ENCODE measurements around the gene COA8. TPM values are rescaled to one million over a fixed set of nuclear protein-coding genes. Genes with fewer than 3 reads are reported as not detected.

COA8 gene
- total RNA-seq, 4 donors from 2014 or later = 26.8 to 46.1 (median 37.6) TPM

DNA sequence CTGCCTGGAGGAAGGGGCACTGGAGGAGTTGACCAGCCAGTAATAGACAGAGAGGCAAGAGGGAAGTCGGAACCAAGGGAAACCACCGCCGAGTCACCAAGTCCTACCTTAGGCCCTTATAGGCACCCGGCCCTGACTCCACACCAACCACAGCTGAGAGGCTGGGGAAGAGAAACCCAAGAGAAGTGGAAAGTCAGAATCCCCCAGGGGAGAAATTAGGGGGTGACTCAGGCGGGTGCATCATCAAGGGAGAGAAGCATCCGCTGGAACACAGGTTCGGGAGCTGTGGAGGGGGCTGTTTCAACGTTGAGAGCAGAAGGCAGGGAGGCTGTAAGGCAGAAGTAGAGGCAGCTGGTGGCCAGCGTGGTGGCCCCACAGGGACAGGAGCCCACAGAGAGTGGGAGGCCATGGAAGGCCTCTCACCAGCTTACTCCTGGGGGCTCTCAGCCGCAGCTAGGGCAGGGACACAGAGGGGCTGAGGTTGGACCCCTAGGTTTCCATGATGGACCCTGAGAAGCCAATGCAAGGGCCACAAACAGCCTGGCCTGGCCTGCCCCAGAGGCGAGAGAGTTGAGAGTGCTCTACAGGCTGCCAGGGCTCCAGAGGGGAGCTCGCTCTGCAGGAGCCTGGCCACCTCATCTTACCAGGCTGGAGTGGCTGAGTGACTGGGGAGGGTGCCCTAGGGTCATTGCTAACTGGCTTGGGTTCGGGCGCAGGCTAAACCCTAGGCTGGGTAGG, 35.2 kb upstream of the COA8 start:
- no peak for DNase-seq (ENCODE audit: extremely low spot score)
- Histone ChIP-seq H3K27me3 (no peaks in the 10 kb centered on the region), H3K27ac (replicated peaks in 1 of 4) (peak overlapping the region; percentile 88 to 97 (median 94)), H3K4me3 (peak overlapping the region in 1 of 4 donors; percentile 99), H3K9me3 (no peaks in the 10 kb centered on the region), H3K36me3 (peaks cover 0 to 26% (median 9%) of the 10 kb centered on the region in 4 donors), H3K4me1 (peaks cover 49 to 82% (median 76%) of the 10 kb centered on the region in 4 donors)
- no peak for TF ChIP-seq POLR2A (IDR thresholded peaks at IDR 0.05; ENCODE audit: low read depth)
- WGBS = 75% methylated on average over 11 of the region's 14 CpGs
- intact Hi-C loops (cut with DNase I) = no loop called here

DNA sequence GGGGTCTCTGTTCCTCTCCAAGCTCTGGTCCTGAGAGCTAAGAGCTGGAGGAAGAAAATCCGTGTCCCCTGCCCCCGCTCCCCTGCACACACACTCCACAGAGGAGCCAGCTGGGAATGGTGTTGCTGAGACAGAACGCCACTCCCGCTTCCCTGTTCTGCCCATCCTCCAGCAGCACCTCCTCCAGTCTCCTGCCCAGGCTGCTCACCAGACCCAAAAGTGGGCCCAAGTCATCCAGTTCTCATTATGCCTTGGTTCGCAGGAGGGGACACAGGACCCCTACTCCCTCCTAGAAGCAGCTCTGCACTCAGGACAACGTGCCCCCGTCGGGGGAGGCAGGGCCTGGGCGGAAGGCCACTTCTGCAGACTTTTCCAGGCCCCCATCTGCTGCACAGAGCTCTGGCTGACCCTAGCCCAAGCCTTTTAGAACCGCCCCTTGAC, 34.6 kb upstream of the COA8 start:
- 53% methylated on average over 9 of the region's 10 CpGs for WGBS
- no peaks in the 10 kb centered on the region for H3K9me3 ChIP-seq
- TF ChIP-seq POLR2AphosphoS5 (IDR thresholded peaks at IDR 0.05) = no peak
- TF ChIP-seq, protein P1, sequence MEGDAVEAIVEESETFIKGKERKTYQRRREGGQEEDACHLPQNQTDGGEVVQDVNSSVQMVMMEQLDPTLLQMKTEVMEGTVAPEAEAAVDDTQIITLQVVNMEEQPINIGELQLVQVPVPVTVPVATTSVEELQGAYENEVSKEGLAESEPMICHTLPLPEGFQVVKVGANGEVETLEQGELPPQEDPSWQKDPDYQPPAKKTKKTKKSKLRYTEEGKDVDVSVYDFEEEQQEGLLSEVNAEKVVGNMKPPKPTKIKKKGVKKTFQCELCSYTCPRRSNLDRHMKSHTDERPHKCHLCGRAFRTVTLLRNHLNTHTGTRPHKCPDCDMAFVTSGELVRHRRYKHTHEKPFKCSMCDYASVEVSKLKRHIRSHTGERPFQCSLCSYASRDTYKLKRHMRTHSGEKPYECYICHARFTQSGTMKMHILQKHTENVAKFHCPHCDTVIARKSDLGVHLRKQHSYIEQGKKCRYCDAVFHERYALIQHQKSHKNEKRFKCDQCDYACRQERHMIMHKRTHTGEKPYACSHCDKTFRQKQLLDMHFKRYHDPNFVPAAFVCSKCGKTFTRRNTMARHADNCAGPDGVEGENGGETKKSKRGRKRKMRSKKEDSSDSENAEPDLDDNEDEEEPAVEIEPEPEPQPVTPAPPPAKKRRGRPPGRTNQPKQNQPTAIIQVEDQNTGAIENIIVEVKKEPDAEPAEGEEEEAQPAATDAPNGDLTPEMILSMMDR (IDR thresholded peaks at IDR 0.05) = no peak
- no peak for TF ChIP-seq POLR2A (IDR thresholded peaks at IDR 0.05; ENCODE audit: low read depth)
- TF ChIP-seq EP300 (IDR thresholded peaks at IDR 0.05) = no peak
- H3K36me3 ChIP-seq = peaks cover 0 to 32% (median 12%) of the 10 kb centered on the region in 4 donors
- peaks cover 44 to 83% (median 76%) of the 10 kb centered on the region in 4 donors for H3K4me1 ChIP-seq
- no peak for DNase-seq (ENCODE audit: extremely low spot score)
- peak overlapping the region; percentile 88 to 97 (median 94) for H3K27ac ChIP-seq (replicated peaks in 1 of 4)
- intact Hi-C loops (cut with DNase I) = no loop called here
- peak overlapping the region; percentile 72 to 99 (median 98) for H3K4me3 ChIP-seq
- H3K27me3 ChIP-seq = no peaks in the 10 kb centered on the region

DNA sequence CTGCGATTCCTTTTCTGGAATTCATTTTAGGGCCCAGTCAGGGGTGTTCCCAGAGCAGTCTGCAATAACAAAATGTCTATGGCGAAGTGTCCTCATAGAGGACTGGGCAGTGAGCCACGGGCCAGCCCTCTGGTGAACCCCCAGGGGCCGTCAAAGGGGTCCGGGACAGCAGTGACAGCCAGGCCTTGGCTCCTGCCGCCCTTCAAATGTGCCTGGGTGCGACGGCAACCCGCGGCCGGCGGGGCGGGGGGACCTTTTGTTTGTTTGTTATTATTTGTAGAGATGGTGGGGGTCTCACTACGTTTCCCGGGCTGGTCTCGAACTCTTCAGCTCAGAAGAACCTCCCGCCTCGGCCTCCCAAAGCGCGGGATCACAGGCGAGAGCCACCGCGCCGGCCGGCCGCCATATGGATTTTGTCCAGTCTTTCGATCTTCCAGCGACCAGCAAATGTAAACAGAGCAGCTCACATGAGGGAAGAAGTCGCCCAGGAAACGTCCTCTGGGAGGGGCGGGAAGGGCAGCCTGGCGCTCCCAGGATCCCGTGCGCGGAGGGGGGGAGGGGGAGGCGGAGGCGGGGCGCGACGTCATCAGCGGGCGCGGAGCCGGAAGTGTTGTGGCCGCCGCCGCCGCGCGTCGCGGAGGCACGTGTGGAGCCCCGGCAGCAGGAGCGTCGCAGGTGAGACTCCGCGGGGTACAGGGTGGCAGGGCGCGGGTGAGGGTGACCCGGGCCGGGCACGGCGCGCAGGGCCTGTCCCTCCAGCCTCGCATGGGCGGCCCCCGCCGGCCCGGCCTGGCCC, 34.0 kb upstream of the COA8 start, which contains the start of gene TRMT61A:
Gene TRMT61A, plus strand, starts transcription at position 610 of the 796 bp plus-strand sequence. CDS start 783 bp downstream, outside the sequence.
- H3K36me3 ChIP-seq = peaks cover 0 to 37% (median 17%) of the 10 kb centered on the region in 4 donors
- H3K9me3 ChIP-seq = no peaks in the 10 kb centered on the region
- 11% methylated on average over 9 of the region's 70 CpGs for WGBS
- H3K4me1 ChIP-seq = peaks cover 41 to 83% (median 77%) of the 10 kb centered on the region in 4 donors
- no peaks in the 10 kb centered on the region for H3K27me3 ChIP-seq
- intact Hi-C loops (cut with DNase I) = no loop called here
- H3K4me3 ChIP-seq = peak within 1 kb of the TSS; percentile 72 to 99 (median 98)
- peak within 1 kb of the TSS; percentile 88 to 97 (median 94) for H3K27ac ChIP-seq (replicated peaks in 1 of 4)
- no peak for TF ChIP-seq POLR2A (IDR thresholded peaks at IDR 0.05; ENCODE audit: low read depth)
- TF ChIP-seq POLR2AphosphoS5 (IDR thresholded peaks at IDR 0.05) = peak; percentile 78 to 89
- TF ChIP-seq, protein P1 (IDR thresholded peaks at IDR 0.05) = no peak
- no peak for TF ChIP-seq EP300 (IDR thresholded peaks at IDR 0.05)
- peak; percentile 98 for DNase-seq (ENCODE audit: extremely low spot score)

DNA sequence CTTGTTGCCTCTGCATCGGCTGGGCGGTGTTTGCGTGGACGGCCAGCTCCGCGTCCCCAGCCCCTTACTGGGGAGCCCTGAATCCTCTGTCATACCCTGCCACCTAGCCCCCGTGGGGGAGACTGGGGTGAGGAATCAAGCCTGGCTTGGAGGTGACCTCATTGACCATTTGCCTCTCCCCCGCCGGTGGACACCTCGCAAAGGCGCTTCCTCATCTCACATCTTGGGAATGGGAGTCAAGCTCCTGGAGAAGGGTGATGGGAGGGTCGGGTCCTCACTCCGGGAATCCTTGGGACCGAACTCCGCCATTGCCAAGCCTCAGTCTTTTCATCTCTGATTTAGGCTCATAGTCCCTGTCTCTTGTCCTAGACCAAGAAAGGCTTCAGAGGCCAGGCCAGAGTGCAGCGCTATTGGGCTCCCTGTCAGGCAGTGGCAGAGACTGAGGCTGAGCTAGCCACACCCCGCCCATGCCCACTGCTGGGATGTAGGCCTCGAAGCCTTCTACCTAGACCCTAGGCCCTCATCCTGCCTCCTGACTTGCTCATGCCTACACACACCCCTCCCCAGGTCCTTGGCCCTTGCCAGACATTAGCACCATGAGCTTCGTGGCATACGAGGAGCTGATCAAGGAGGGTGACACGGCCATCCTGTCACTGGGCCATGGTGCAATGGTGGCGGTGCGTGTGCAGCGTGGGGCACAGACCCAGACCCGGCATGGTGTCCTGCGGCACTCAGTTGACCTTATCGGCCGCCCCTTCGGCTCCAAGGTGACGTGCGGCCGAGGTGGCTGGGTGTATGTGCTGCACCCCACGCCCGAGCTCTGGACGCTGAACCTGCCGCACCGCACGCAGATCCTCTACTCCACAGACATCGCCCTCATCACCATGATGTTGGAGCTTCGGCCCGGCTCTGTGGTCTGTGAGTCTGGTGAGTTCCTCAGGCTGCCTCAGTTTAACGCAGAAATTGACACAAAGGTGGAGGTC, 33.1 kb upstream of the COA8 start:
- DNase-seq (ENCODE audit: extremely low spot score) = no peak
- H3K4me3 ChIP-seq = peak overlapping the region; percentile 72 to 99 (median 98)
- no peaks in the 10 kb centered on the region for H3K27me3 ChIP-seq
- H3K27ac ChIP-seq (replicated peaks in 1 of 4) = peak overlapping the region; percentile 88 to 97 (median 94)
- 21% methylated on average over 21 of the region's 42 CpGs for WGBS
- TF ChIP-seq POLR2AphosphoS5 (IDR thresholded peaks at IDR 0.05) = no peak
- no peak for TF ChIP-seq EP300 (IDR thresholded peaks at IDR 0.05)
- TF ChIP-seq, protein P1 (IDR thresholded peaks at IDR 0.05) = no peak
- no peak for TF ChIP-seq POLR2A (IDR thresholded peaks at IDR 0.05; ENCODE audit: low read depth)
- intact Hi-C loops (cut with DNase I) = no loop called here
- H3K36me3 ChIP-seq = peaks cover 0 to 44% (median 22%) of the 10 kb centered on the region in 4 donors
- H3K4me1 ChIP-seq = peaks cover 46 to 84% (median 82%) of the 10 kb centered on the region in 4 donors
- H3K9me3 ChIP-seq = no peaks in the 10 kb centered on the region
